Stimulated activated CD4-positive, alpha-beta T cell treated with anti-CD3 and anti-CD28 coated beads, Interleukin-1b, Interleukin-23, amount 100 ng/mL, for 4 hours (primary cell): Measurements from ENCODE around the gene YWHAH.

ENCODE experiments used
- DNase-seq, 2 donors: peaks; one replicate each; pipeline ENCODE4 v3.0.0-alpha.2; 2020; ENCODE audit warnings: low read depth in 2 of 2

The YWHAH gene

GRCh38 chr22:31943978-31944699 is at the start of gene YWHAH:
Gene YWHAH (plus strand): TSS chr22:31944535. CDS start chr22:31944734, 199 bp downstream.
- DNase-seq: peak; percentile 85 to 88

DNA sequence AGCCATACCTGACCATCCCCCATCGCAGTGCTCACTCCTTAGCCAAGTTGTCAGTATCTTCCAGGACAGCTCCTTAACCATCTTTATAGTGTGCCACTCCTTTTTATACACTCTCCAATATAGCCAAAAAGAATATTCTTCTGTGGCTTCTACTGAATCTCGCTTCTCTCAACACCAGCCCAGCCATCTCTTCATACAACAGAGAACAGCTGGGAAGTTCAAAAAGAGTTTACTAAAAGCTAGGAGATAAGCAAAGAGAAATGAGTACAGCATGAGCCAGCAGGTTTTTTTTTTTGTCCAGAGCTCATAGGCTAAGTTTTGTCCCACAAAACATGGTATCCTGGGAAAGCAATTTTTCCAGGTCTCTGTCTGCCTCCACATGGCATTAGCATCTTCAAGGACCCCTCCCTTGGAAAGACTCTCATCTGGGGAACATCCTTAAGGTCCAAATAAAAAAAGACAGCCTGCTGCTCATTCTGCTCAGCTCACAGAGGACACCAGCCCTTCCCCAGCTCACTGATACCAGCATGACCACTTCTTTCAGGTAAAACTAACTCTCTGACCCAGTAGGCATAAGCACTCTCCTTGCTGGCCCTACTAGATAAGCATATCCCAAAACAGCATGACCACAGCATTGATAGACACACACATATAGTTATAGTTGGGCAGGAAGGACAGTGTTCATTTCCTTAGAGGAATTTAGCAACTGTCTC is 48.8 kb upstream of the YWHAH start:
- DNase-seq: no peak

GRCh38 chr22:31896472-31896871 is 47.9 kb upstream of the YWHAH start:
- DNase-seq: no peak

DNA sequence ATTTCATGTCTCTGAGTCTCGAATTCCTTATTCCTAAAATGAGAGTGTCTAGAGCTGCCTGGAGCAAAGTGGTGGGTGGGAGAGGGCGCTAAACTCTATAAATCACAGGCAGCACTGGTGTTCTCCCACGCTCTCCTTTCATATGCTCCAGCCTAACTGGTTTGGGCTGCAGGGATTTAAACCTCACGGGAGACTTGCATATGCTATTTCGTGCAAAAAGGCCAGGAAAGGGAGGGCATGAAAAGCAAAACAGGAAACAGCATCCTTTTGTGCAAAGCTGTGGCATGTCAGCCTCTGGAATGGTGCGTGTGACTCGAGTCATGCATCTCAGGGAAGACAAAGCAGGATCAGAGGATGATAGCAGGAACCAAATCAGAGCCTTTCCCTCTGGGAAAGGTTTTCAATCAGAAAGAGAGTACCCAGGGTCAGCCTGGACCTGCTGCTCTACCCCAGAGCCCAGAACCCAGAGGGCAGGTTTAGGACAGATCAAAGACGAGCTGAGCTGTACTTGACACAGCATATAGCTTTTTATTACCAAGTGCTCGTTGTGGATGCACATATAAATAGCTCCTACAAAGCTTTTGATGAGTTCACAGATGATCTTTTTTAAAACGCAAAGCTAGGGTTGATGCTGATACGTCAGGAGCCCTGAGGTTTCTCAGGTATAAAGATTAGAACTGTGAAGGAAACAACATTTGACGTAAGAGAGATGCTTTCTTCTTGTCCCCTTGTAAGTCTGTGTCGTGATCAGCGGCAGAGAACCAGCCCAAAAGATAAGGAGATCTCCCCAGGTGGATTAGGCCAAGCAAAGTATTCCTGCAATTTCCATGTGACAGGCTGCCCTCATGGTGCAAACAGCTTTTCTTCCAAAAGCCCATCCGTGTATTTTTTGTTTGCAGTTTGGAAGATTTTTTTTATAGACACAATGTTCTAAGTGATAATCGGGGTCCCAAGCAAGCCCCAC is 46.2 kb upstream of the YWHAH start:
- DNase-seq: no peak

DNA sequence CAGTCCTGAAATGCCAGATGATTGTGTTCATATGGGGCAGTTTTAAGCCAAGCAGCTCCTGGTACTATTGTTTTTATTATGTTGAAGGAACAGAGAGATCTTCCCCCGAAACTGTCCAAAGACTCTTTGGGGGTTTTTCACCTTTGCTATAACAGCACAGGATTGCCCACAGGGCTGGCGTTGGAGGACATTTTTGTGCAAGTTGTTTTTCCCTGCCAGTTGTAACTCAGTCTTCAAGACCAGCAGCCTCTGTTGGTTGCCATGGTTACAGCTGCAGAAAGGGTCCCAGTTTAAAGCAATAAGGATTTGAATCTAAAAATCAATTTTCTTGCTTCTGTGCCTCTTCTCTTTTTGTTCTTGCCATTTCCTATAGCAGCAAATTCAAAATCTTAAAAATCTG is 45.4 kb upstream of the YWHAH start:
- DNase-seq: no peak

DNA sequence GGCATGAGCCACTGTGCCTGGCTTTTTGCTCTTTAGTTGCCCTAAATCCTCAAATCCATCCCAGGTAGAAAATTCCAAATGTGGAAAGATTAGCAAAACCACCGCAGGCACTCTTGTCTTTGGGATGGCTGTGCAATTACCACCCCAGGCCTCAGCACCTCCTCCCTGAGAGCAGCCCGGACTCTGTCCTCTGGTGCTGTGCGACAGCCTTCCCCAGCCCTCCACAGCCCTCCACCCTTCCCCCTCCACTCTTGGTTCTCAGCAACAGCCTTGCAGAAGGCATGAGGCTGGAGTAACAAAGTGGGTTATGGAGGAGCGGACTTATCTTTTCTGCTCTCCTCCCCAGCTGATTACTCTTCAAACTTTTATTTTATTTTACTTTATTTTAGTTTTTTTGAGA is 44.7 kb upstream of the YWHAH start:
- no peak for DNase-seq

- no peak for DNase-seq
Observed at GRCh38 chr22:31901388-31902137, 42.8 kb upstream of the YWHAH start.

GRCh38 chr22:31904651-31905050 is 39.7 kb upstream of the YWHAH start:
- no peak for DNase-seq

GRCh38 chr22:31905356-31905755 is 39.0 kb upstream of the YWHAH start:
- no peak for DNase-seq

DNA sequence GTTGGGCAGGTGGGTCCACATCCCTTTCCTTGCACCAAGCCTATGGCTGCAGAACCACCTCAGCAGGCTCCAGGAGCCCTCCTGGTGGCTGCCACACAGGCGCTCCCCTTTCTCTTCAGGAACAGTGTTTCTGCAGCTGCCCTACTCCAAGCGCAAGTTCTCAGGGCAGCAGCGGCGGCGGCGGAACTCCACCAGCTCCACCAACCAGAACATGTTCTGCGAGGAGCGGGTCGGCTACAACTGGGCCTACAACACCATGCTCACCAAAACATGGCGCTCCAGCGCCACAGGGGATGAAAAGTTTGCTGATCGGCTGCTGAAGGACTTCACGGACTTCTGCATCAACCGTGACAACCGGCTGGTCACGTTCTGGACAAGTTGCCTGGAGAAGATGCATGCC is 38.2 kb upstream of the YWHAH start:
- DNase-seq: no peak

DNA sequence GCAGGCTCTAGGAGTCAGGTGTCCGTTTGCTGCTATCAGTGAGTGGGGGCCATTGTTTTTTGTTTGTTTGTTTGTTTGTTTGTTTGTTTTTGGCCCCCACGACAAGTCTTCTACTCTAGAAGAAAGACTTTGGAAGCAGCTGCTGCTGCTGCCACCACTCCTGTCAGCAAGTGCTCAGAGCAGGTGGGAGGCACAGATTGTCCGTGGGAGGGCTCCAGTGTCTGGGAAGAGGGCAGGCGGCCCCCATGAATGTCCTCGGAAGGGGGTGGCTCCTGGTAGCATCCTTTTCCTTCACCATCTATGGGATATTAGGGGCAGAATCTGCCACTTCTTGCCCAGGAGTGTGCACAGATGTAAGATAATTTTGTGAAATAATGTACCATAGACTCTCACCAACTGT is 37.8 kb upstream of the YWHAH start:
- no peak for DNase-seq

DNA sequence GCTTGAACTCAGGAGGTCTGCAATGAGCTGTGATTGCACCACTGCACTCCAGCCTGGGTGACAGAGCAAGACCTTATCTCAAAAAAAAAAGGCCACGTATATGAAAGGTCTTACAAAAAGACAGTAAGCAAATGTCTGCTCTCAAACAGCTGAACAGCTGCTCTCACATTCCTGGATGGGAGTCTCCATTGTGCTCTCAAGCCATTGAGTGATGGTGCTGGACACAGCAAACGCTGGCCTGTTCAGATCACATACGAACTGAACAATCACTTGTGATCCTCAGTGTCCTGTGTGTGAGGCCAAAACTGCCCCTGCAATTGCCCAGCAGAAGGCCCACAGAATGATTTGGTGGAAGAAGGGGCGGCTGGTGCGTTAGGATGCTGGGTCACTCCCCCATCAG is 34.4 kb upstream of the YWHAH start:
- no peak for DNase-seq

GRCh38 chr22:31911565-31912406 is 32.5 kb upstream of the YWHAH start:
- DNase-seq: no peak

DNA sequence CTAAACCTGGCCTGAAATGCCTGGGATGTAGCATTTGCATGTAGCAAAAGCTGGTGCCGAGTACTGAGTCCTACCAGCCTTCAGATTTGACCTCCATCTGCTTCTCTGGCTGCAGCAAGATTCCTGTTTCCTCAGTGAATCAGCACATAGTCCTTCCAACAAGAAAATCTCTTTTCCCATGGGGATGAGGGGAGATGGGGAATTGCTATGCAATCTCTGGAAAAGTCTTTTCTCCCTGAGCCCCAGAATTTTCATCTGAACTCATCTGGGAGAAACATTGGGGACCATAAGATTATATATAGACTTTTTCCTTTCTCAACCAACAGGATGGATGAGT is 32.0 kb upstream of the YWHAH start:
- no peak for DNase-seq

DNA sequence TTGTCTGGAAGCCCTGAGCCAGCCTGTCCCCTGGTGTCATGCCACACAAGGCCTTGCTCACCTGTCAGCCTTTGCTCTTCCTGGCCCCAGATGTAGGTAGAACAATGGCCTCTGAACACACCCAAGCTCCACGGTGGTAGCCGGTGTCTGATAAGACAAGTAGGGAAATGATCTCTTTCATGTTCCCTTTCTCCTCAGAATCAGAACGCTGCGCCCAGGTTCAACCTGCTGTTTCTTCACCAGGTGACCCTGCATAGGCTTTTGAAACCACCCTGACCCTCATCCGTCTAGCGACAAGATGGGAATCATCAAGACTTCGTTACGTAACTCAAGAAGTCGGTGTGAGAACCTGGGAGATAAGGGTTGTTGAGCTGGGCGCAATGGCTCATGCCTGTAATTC is 28.7 kb upstream of the YWHAH start:
- no peak for DNase-seq

GRCh38 chr22:31917227-31917921 is 27.0 kb upstream of the YWHAH start:
- DNase-seq: no peak

DNA sequence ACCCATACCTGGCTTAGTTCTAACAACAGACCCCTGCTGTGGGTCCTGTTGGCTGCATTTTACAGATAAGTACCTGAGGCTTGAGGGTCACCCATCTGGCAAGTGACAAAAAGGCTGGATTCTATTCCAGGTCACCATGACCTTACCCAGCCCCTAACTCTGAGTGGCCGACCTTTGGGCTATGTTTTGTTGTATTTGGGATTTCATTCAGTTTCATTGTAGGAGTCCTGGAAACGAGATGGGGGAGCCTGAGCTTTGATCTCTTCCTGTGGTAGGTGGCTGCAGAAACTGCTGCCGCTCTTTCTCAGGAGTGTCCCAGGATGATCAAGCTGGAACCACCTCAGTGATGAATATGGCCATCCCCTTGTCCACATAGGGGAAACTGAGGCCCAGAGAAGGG is 24.6 kb upstream of the YWHAH start:
- no peak for DNase-seq

GRCh38 chr22:31920306-31920705 is 24.0 kb upstream of the YWHAH start:
- no peak for DNase-seq

DNA sequence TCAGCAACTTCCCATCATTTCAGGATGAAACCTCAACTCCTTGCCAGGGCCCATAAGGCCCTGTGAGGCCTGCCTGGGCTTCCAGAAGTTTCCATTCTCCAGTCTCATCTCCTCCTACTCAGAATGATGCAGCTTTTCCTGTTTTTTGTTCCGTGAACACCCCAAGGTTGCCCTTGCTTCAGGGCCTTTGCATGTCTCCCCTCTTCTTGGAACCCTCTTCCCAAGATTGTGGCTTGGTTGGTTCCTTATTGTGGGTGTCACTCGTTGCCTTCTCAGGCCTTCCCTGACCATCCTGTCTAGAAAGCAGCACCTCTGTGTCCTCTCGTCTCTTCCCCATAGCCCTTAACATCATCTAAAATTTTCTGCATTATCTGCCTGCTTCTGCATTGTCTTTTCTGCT is 23.2 kb upstream of the YWHAH start:
- DNase-seq: no peak

- no peak for DNase-seq
Observed at GRCh38 chr22:31922534-31922933, 21.8 kb upstream of the YWHAH start.
